ENCODE measurements around the gene CABP7. TPM values are rescaled to one million over a fixed set of nuclear protein-coding genes. Genes with fewer than 3 reads are reported as not detected.

CABP7 gene
- total RNA-seq, 2 donors from 2014 or later: not detected

GRCh38 chr22:29718949-29719898, 579 bp upstream of the CABP7 start:
- no peak overlapping the region for H3K27ac ChIP-seq
- H3K36me3 ChIP-seq: no peaks in the 10 kb centered on the region
- H3K4me3 ChIP-seq: peak overlapping the region in 1 of 2 donors; percentile 5
- H3K4me1 ChIP-seq: peaks cover 0 to 8% of the 10 kb centered on the region in 2 donors
- no peaks in the 10 kb centered on the region for H3K9me3 ChIP-seq
- DNase-seq (ENCODE audit: low spot score): no peak
- H3K27me3 ChIP-seq: peaks cover 0 to 23% of the 10 kb centered on the region in 2 donors
- TF ChIP-seq CTCF (IDR thresholded peaks at IDR 0.05): no peak

- peaks cover 0 to 23% of the 10 kb centered on the region in 2 donors for H3K27me3 ChIP-seq
- peaks cover 0 to 8% of the 10 kb centered on the region in 2 donors for H3K4me1 ChIP-seq
- peak overlapping the region in 1 of 2 donors; percentile 26 for H3K4me3 ChIP-seq
- no peaks in the 10 kb centered on the region for H3K36me3 ChIP-seq
- no peak overlapping the region for H3K27ac ChIP-seq
- no peak for TF ChIP-seq CTCF (IDR thresholded peaks at IDR 0.05)
- no peaks in the 10 kb centered on the region for H3K9me3 ChIP-seq
- DNase-seq (ENCODE audit: low spot score): no peak
Observed at GRCh38 chr22:29720811-29721323, 1.1 kb downstream of the CABP7 start.

GRCh38 chr22:29722151-29722550, 2.3 kb downstream of the CABP7 start:
- H3K27me3 ChIP-seq: peaks cover 0 to 23% of the 10 kb centered on the region in 2 donors
- H3K4me3 ChIP-seq: no peak overlapping the region
- no peak for DNase-seq (ENCODE audit: low spot score)
- H3K9me3 ChIP-seq: no peaks in the 10 kb centered on the region
- peaks cover 0 to 8% of the 10 kb centered on the region in 2 donors for H3K4me1 ChIP-seq
- TF ChIP-seq CTCF (IDR thresholded peaks at IDR 0.05): no peak
- no peaks in the 10 kb centered on the region for H3K36me3 ChIP-seq
- H3K27ac ChIP-seq: no peak overlapping the region

- TF ChIP-seq CTCF (IDR thresholded peaks at IDR 0.05): no peak
Observed at GRCh38 chr22:29722587-29722986, 2.8 kb downstream of the CABP7 start.

GRCh38 chr22:29723766-29724165, 4.0 kb downstream of the CABP7 start:
- no peak for TF ChIP-seq CTCF (IDR thresholded peaks at IDR 0.05)
- Histone ChIP-seq H3K9me3 (no peaks in the 10 kb centered on the region), H3K27me3 (peaks cover 0 to 20% of the 10 kb centered on the region in 2 donors)

More at GRCh38 chr22:29722587-29722986, 2.8 kb downstream of the CABP7 start:
- H3K9me3 ChIP-seq: no peaks in the 10 kb centered on the region
- peaks cover 0 to 8% of the 10 kb centered on the region in 2 donors for H3K4me1 ChIP-seq
- H3K4me3 ChIP-seq: no peak overlapping the region
- no peak for DNase-seq (ENCODE audit: low spot score)
- H3K27me3 ChIP-seq: peaks cover 0 to 23% of the 10 kb centered on the region in 2 donors
- no peak overlapping the region for H3K27ac ChIP-seq
- H3K36me3 ChIP-seq: no peaks in the 10 kb centered on the region

More at GRCh38 chr22:29723766-29724165, 4.0 kb downstream of the CABP7 start:
- no peaks in the 10 kb centered on the region for H3K36me3 ChIP-seq
- H3K4me3 ChIP-seq: no peak overlapping the region
- DNase-seq (ENCODE audit: low spot score): no peak
- H3K4me1 ChIP-seq: peaks cover 0 to 8% of the 10 kb centered on the region in 2 donors
- H3K27ac ChIP-seq: no peak overlapping the region
